Stimulated activated CD4-positive, alpha-beta T cell treated with anti-CD3 and anti-CD28 coated beads, TNF-alpha, amount 100 ng/mL, for 4 hours (primary cell): ENCODE results near the gene GSTT4.
"Not testable (repeated sequence)": the region's sequence is repeated elsewhere in the genome, so short reads cannot be mapped to it uniquely, and the experiment has no call there.

ENCODE experiments used
- DNase-seq, 3 experiments: peaks; one replicate each; pipeline ENCODE4 v3.0.0-alpha.2; 2020; ENCODE audit warnings: low read depth in 3 of 3

Gene GSTT4

DNA sequence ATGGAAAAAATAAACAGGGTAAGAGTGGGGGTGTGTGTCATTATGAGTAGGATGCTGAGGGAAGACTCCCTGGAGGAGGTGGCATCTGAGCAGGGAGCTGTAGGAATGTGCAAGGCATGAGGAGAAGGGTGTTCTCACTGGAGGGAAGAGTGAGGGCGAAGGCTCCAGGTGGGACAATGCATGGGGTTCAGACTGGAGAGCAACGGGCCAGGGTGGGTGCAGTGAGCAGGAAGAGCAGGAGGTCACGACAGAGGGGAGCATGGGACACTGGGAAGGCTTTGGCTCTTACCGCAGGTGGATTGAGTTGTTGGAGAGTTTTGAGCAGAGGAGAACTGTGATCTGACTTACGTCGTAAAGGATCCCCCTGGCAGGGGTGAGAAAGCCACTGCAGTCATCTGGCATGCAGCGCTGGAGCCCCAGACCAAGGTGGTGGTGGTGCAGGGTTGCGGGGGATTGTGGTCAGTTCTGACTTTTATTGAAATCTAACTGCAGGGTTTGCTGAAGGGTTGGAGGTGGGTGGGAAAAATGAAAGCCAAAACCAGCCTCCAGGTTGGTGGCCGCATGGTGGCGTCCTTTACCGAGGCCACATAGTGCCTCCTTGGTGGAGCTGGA lies 52.4 kb downstream of the GSTT4 start:
- DNase-seq: not testable (repeated sequence)

DNA sequence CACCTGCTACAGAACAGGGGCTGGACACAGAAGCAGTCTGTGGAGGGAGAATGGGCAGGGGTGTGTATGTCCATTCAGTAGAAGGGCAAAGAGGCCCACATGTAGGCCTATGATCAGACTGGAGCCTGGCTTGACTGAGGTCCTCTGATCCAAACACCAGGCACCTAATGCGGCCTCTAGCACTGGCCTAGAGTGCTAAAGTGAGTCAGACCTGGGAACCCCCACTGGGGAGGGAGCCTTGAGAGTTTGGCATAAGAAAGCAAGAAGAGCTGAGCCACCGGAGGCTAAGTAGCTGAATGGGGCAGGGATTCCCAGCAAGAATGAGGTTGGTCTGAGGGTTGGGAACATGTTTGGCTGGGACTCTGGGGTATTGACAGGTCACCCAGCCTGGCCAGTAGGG lies 53.9 kb downstream of the GSTT4 start:
- DNase-seq: not testable (repeated sequence)

DNA sequence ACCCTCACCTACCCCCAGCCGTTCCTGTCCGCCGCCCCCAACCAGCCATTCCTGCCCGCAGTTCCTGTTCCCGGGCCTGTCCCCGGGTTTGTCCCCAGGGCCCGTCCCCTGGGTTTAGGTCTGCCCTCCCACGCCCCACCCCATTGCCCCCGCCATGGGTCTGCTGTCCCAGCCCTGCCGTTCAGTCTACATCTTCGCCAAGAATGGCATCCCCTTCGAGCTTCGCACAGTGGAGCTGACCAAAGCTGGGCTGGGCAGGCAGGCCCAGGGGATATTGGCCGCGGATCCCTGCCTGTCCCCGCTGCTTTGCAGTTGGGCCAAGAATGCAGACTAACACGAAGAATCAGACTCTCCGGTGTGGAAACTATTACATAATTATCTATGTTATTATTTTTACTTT lies 55.5 kb downstream of the GSTT4 start:
- DNase-seq: not testable (repeated sequence)
